ENCODE results near the gene GARIN5A.

Gene GARIN5A

GRCh38 chr19:50437862-50438449 lies 38.7 kb downstream of the GARIN5A start:
- Histone ChIP-seq H3K27me3 (ENCODE audit: control insufficient read depth in 1 of 2, insufficient read depth in 2 of 2, low read length in 2 of 2) (peaks cover under 1 to 21% of the 10 kb centered on the region in 2 donors), H3K4me1 (ENCODE audit: insufficient read depth, low read length) (no peaks in the 10 kb centered on the region), H3K9me3 (ENCODE audit: low read length) (no peaks in the 10 kb centered on the region), H3K36me3 (ENCODE audit: insufficient read depth, low read length) (no peaks in the 10 kb centered on the region), H3K4me3 (ENCODE audit: low read depth in 1 of 2, low read length in 2 of 2) (no peak overlapping the region), H3K27ac (ENCODE audit: low read depth, low read length) (no peak overlapping the region), H3K9ac (ENCODE audit: low read length) (no peak overlapping the region)

- Histone ChIP-seq H3K9me3 (ENCODE audit: low read length) (no peaks in the 10 kb centered on the region), H3K27me3 (ENCODE audit: control insufficient read depth in 1 of 2, insufficient read depth in 2 of 2, low read length in 2 of 2) (peaks cover 9 to 36% of the 10 kb centered on the region in 2 donors), H3K9ac (ENCODE audit: low read length) (no peak overlapping the region), H3K27ac (ENCODE audit: low read depth, low read length) (no peak overlapping the region), H3K4me3 (ENCODE audit: low read depth in 1 of 2, low read length in 2 of 2) (no peak overlapping the region), H3K36me3 (ENCODE audit: insufficient read depth, low read length) (no peaks in the 10 kb centered on the region), H3K4me1 (ENCODE audit: insufficient read depth, low read length) (peaks cover 9% of the 10 kb centered on the region)
Observed at GRCh38 chr19:50435627-50436026, 41.0 kb downstream of the GARIN5A start.

- no peak overlapping the region for H3K27ac ChIP-seq (ENCODE audit: low read depth, low read length)
- peaks cover 9 to 40% of the 10 kb centered on the region in 2 donors for H3K27me3 ChIP-seq (ENCODE audit: control insufficient read depth in 1 of 2, insufficient read depth in 2 of 2, low read length in 2 of 2)
- no peaks in the 10 kb centered on the region for H3K9me3 ChIP-seq (ENCODE audit: low read length)
- no peak overlapping the region for H3K4me3 ChIP-seq (ENCODE audit: low read depth in 1 of 2, low read length in 2 of 2)
- H3K36me3 ChIP-seq (ENCODE audit: insufficient read depth, low read length) = no peaks in the 10 kb centered on the region
- H3K9ac ChIP-seq (ENCODE audit: low read length) = no peak overlapping the region
- peaks cover 9% of the 10 kb centered on the region for H3K4me1 ChIP-seq (ENCODE audit: insufficient read depth, low read length)
Observed at GRCh38 chr19:50435221-50435620, 41.4 kb downstream of the GARIN5A start.

GRCh38 chr19:50434525-50434924 lies 42.1 kb downstream of the GARIN5A start:
- Histone ChIP-seq H3K36me3 (ENCODE audit: insufficient read depth, low read length) (no peaks in the 10 kb centered on the region), H3K4me1 (ENCODE audit: insufficient read depth, low read length) (peaks cover 9% of the 10 kb centered on the region), H3K9me3 (ENCODE audit: low read length) (no peaks in the 10 kb centered on the region), H3K4me3 (ENCODE audit: low read depth in 1 of 2, low read length in 2 of 2) (no peak overlapping the region), H3K27ac (ENCODE audit: low read depth, low read length) (no peak overlapping the region), H3K27me3 (ENCODE audit: control insufficient read depth in 1 of 2, insufficient read depth in 2 of 2, low read length in 2 of 2) (peaks cover 9 to 41% of the 10 kb centered on the region in 2 donors), H3K9ac (ENCODE audit: low read length) (no peak overlapping the region)

- Histone ChIP-seq H3K27me3 (ENCODE audit: control insufficient read depth in 1 of 2, insufficient read depth in 2 of 2, low read length in 2 of 2) (peaks cover 9 to 51% of the 10 kb centered on the region in 2 donors), H3K27ac (ENCODE audit: low read depth, low read length) (no peak overlapping the region), H3K4me3 (ENCODE audit: low read depth in 1 of 2, low read length in 2 of 2) (no peak overlapping the region), H3K9ac (ENCODE audit: low read length) (no peak overlapping the region), H3K4me1 (ENCODE audit: insufficient read depth, low read length) (peaks cover 9% of the 10 kb centered on the region), H3K36me3 (ENCODE audit: insufficient read depth, low read length) (no peaks in the 10 kb centered on the region), H3K9me3 (ENCODE audit: low read length) (no peaks in the 10 kb centered on the region)
Observed at GRCh38 chr19:50433201-50434180, 43.2 kb downstream of the GARIN5A start.

GRCh38 chr19:50432221-50433028 lies 44.2 kb downstream of the GARIN5A start, which contains the start of gene MYBPC2:
Gene MYBPC2, plus strand, starts transcription at chr19:50432892. Its CDS starts 62 bp downstream, at chr19:50432954.
- Histone ChIP-seq H3K27ac (ENCODE audit: low read depth, low read length) (no peak within 1 kb of the TSS), H3K4me1 (ENCODE audit: insufficient read depth, low read length) (peaks cover 9% of the 10 kb centered on the region), H3K9me3 (ENCODE audit: low read length) (no peaks in the 10 kb centered on the region), H3K36me3 (ENCODE audit: insufficient read depth, low read length) (no peaks in the 10 kb centered on the region), H3K9ac (ENCODE audit: low read length) (no peak within 1 kb of the TSS), H3K27me3 (ENCODE audit: control insufficient read depth in 1 of 2, insufficient read depth in 2 of 2, low read length in 2 of 2) (peaks cover 9 to 51% of the 10 kb centered on the region in 2 donors), H3K4me3 (ENCODE audit: low read depth in 1 of 2, low read length in 2 of 2) (peak within 1 kb of the TSS in 1 of 2 donors; percentile 74)

GRCh38 chr19:50431343-50432220 lies 45.1 kb downstream of the GARIN5A start:
- H3K27ac ChIP-seq (ENCODE audit: low read depth, low read length) = no peak overlapping the region
- H3K9me3 ChIP-seq (ENCODE audit: low read length) = no peaks in the 10 kb centered on the region
- no peaks in the 10 kb centered on the region for H3K36me3 ChIP-seq (ENCODE audit: insufficient read depth, low read length)
- H3K27me3 ChIP-seq (ENCODE audit: control insufficient read depth in 1 of 2, insufficient read depth in 2 of 2, low read length in 2 of 2) = peaks cover 9 to 51% of the 10 kb centered on the region in 2 donors
- no peak overlapping the region for H3K9ac ChIP-seq (ENCODE audit: low read length)
- peak overlapping the region; percentile 70 to 74 for H3K4me3 ChIP-seq (ENCODE audit: low read depth in 1 of 2, low read length in 2 of 2)
- peaks cover 9% of the 10 kb centered on the region for H3K4me1 ChIP-seq (ENCODE audit: insufficient read depth, low read length)

- Histone ChIP-seq H3K4me1 (ENCODE audit: insufficient read depth, low read length) (peaks cover 9% of the 10 kb centered on the region), H3K9ac (ENCODE audit: low read length) (no peak overlapping the region), H3K4me3 (ENCODE audit: low read depth in 1 of 2, low read length in 2 of 2) (peak overlapping the region in 1 of 2 donors; percentile 74), H3K9me3 (ENCODE audit: low read length) (no peaks in the 10 kb centered on the region), H3K27me3 (ENCODE audit: control insufficient read depth in 1 of 2, insufficient read depth in 2 of 2, low read length in 2 of 2) (peaks cover 9 to 51% of the 10 kb centered on the region in 2 donors), H3K36me3 (ENCODE audit: insufficient read depth, low read length) (no peaks in the 10 kb centered on the region), H3K27ac (ENCODE audit: low read depth, low read length) (no peak overlapping the region)
Observed at GRCh38 chr19:50430888-50431342, 45.7 kb downstream of the GARIN5A start.

- Histone ChIP-seq H3K9me3 (ENCODE audit: low read length) (no peaks in the 10 kb centered on the region), H3K36me3 (ENCODE audit: insufficient read depth, low read length) (no peaks in the 10 kb centered on the region), H3K27ac (ENCODE audit: low read depth, low read length) (no peak overlapping the region), H3K4me1 (ENCODE audit: insufficient read depth, low read length) (peaks cover 9% of the 10 kb centered on the region), H3K4me3 (ENCODE audit: low read depth in 1 of 2, low read length in 2 of 2) (no peak overlapping the region), H3K27me3 (ENCODE audit: control insufficient read depth in 1 of 2, insufficient read depth in 2 of 2, low read length in 2 of 2) (peaks cover 9 to 35% of the 10 kb centered on the region in 2 donors), H3K9ac (ENCODE audit: low read length) (no peak overlapping the region)
Observed at GRCh38 chr19:50428772-50429463, 47.7 kb downstream of the GARIN5A start.

- peak overlapping the region; percentile 27 to 34 for H3K4me3 ChIP-seq (ENCODE audit: low read depth in 1 of 2, low read length in 2 of 2)
- peaks cover 9 to 35% of the 10 kb centered on the region in 2 donors for H3K27me3 ChIP-seq (ENCODE audit: control insufficient read depth in 1 of 2, insufficient read depth in 2 of 2, low read length in 2 of 2)
- H3K9ac ChIP-seq (ENCODE audit: low read length) = no peak overlapping the region
- H3K27ac ChIP-seq (ENCODE audit: low read depth, low read length) = no peak overlapping the region
- no peaks in the 10 kb centered on the region for H3K36me3 ChIP-seq (ENCODE audit: insufficient read depth, low read length)
- H3K4me1 ChIP-seq (ENCODE audit: insufficient read depth, low read length) = peaks cover 9% of the 10 kb centered on the region
- H3K9me3 ChIP-seq (ENCODE audit: low read length) = no peaks in the 10 kb centered on the region
Observed at GRCh38 chr19:50427997-50428425, 48.6 kb downstream of the GARIN5A start.
